T-helper 1 cell treated with Interleukin-12 subunit alpha and Interleukin-12 subunit beta and Interleukin-4 antibody, amounts not matched to agents 30 ng/mL and 1 ng/mL, for 36 hours (primary cell): Measurements from ENCODE around the gene MFAP4. TPM values are rescaled to one million over a fixed set of nuclear protein-coding genes. Genes with fewer than 3 reads are reported as not detected.

Experiments used
- intact Hi-C: fragments of 100-400 bp; cut with micrococcal nuclease; formaldehyde crosslinking; loops from one replicate; pipeline ENCODE4 v1.15.1; 2024
- total RNA-seq: library from RNA; stranded (reverse); gene quantifications from 2 replicates; pipeline ENCODE4 v1.2.3, GENCODE V29; 2022

Gene MFAP4
- total RNA-seq, 1 donor from 2014 or later = not detected

DNA sequence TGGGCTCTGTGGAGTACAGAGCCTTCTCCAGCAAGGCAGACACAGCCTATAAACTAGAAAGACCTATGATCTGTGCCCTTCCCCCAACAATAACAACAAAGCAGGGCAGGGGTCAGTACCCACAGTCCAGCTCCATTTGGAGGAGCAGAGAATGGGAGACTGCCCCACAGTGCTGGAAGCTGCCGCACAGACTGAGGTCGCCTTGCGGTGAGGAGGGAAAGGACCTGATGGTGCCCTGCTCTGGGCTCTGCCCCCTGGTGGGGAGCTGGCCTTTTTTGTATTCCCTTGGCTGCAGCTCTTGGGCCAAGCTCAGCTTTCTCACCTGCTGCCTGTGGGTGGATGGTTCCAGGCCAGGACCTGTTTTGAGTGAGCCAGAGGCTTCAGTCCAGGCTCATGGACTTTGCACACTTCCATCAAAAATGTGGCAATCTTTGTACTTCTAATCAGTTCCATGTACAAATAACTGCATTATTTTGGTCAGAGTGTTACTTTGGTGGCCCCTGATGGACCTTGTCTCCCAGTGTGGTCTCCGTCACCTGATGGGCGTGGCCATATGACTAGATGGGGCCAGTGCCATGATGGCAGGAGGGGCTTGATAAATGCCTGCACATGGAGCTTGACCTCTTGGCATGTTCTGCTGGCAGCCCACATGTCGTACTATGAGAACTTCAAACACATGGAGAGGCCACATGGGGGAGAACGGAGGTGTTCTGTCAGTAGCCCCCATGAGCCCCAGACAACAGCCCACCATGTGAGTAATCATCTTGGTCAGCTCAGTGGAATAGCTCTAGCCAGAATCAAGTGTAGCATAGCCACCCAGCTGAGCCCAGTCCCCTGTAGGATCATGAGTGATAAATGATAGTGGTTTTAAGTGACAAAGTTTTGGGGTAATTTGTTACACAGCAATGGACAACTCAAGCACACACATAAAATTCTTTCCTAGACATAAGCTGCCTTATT is 48.7 kb downstream of the MFAP4 start:
- intact Hi-C loops = no loop called here

GRCh38 chr17:19337712-19338023 is 49.3 kb downstream of the MFAP4 start:
- intact Hi-C loops = no loop called here

DNA sequence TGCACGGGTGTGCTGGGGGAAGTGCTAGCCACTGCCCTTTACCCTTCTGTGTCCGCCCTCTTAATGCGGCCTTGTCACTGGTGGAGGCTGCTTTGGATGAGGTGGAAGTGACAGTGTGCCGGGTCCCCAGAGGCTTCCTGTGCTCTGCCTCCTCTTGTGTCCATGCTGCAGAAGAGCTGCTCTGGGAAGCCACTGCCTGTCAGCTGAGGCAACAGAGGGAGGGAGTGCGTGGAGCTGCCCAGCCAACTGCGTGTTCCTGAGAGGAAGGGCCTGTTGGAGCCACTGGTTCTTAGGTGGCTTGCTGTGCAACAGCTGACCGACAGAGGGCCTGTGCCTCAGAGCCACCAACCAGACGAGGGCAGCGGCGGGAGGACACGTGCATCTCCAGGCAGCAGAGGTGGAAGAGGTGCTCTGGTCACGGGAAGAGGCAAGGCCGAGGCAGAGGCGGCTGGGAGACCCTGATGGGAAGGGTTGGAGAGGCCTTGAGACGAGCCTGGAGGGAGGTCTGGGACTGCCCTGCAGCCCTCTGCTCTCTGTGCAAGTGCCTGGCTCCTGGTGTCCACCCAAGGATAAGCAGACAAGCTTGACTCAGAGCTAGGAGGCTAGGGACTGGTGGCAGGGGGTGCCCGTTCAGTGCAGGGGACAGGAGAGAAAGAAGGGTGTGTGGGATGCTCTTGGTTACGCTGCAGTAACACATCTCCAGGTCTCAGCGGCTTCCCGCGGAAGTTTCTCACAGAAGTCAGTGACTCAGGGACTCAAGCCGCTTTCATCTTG is 49.9 kb downstream of the MFAP4 start:
- intact Hi-C loops = no loop called here

DNA sequence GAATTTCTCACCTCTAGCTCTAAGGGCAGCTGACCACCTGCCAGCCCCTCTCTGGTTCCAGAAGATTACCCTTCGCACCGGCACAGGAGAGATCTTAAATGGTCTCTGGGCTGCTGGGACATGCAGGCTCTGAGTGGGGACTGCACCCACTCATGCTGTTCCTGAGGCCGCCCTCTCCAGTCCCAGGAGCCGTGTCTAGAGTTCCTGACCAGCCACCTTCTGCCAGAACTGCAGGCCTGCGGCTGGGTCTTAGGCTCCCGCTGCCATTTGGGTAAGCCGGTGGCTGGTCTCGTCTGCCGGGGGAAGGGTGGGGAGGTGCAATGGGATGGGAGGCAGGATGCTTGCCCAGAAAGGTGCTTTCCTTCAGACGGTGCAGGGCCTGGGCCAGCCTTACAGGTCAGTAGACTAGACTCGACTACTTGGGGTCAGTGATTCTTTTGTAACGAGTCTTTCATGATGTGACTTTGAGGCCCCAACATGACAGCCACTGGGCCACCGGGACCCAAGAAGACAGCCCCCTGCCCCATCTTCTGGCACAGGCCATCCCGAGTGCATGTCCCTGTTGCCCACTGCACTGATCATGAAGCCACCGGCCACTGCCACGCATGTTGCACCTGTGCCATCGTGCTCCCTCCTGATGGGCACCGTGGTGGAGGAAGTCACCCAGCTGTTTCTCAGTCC is 50.9 kb downstream of the MFAP4 start:
- intact Hi-C loops = no loop called here

DNA sequence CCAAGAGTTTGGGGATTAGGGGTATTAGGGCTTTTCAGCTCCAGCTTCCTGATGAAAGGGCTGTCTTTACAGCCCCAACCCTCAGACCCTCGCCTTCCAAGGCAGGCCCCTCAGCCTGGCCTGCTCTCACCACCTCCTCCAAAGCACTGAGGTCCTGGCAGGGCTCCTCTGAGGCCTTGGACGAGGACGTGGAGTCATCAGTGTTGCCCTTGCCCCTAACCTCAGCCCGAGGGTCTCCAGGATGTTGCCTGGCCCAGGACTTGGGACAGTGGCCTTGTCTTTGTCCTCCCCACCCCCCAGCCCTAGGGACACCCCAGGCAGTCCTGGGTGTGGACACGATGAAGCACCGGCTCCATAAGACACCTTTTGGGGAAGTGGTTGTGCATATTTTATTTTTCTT is 52.7 kb downstream of the MFAP4 start:
- intact Hi-C loops = no loop called here

GRCh38 chr17:19333736-19334290 is 53.2 kb downstream of the MFAP4 start:
- intact Hi-C loops = no loop called here

Other genes starting within 250 kb of the MFAP4 start
- gene EPN2, start 149.8 kb downstream of the MFAP4 start, total RNA-seq = 7.2 and 8.6 TPM in 2 replicates
- gene B9D1, start 24.5 kb downstream of the MFAP4 start, total RNA-seq = 2.5 and 3.0 TPM in 2 replicates
- 32.1 and 33.2 TPM in 2 replicates for gene MAPK7, start 8.7 kb downstream of the MFAP4 start, total RNA-seq
- gene RNF112, start 24.0 kb upstream of the MFAP4 start, total RNA-seq = 0.24 and 0.96 TPM in 2 replicates
- 0.25 TPM in 1 of 2 replicates, not detected in the other for gene SLC47A1, start 146.7 kb upstream of the MFAP4 start, total RNA-seq